Measurements from ENCODE around the gene SPATA1.

GRCh38 chr1:84462118-84462517 is 44.1 kb upstream of the SPATA1 start:
- TF ChIP-seq CTCF (IDR thresholded peaks at IDR 0.05 in 4 of 5, conservative IDR thresholded peaks at IDR 0.05 in 1 of 5) (no peak), POLR2A (IDR thresholded peaks at IDR 0.05) (no peak)

Data from gastrocnemius medialis (tissue), 4 donors.